GM12878 (cell line): ENCODE results near the gene CERK. TPM values are rescaled to one million over a fixed set of nuclear protein-coding genes. Genes with fewer than 3 reads are reported as not detected.

ENCODE experiments used
- ATAC-seq: fragments of 200-7000 bp; cut with Tn5 transposase; 3 replicates; pipeline ENCODE4 v1.9.1; 2020; ENCODE audit warnings: mild to moderate bottlenecking, moderate library complexity
- BruUV-seq: library from RNA; stranded (reverse); fragments of 400-500 nt; replicated peaks from 2 replicates; lab custom pipeline; 2021; lab: Mats Ljungman, UMichigan
- CTCF ChIA-PET: fragments of 300-600 bp; sonication (Branson Sonifier 250); formaldehyde crosslinking; extraction: SDS; loops from one replicate; lab custom pipeline; 2021; ENCODE audit warnings: inconsistent platforms; lab: Yijun Ruan, JAX
- POLR2A ChIA-PET: fragments of 350-600 bp; formaldehyde crosslinking; extraction: SDS; loops from one replicate; lab custom pipeline; 2021; ENCODE audit warnings: inconsistent platforms; lab: Charles Lee
- RAD21 ChIA-PET: fragments of 300-600 bp; sonication (Branson Sonifier 250); formaldehyde crosslinking; loops from one replicate; lab custom pipeline; 2023; ENCODE audit warnings: antibody characterized with exemption; ENCODE audit not compliant: unreplicated experiment; lab: Charles Lee
- SMC1A ChIA-PET: fragments of 300-600 bp; sonication (Branson Sonifier 250); formaldehyde crosslinking; loops from one replicate; lab custom pipeline; 2023; ENCODE audit not compliant: unreplicated experiment, uncharacterized antibody; lab: Charles Lee
- DNase-seq: peaks from one replicate; pipeline ENCODE4 v3.0.0-alpha.2; 2011; ENCODE audit warnings: low read depth, low spot score
- FAIRE-seq: peaks from 3 replicates; lab custom pipeline; 2011; peaks lifted over from hg19 to GRCh38; lab: Jason Lieb, UNC
- H2AFZ ChIP-seq: 2 replicates; pipeline ENCODE4 v1.6.0; 2011; ENCODE audit warnings: low read depth, low read length, control low read depth; ENCODE audit not compliant: control insufficient read depth
- H3K27ac ChIP-seq: 2 replicates; pipeline ENCODE4 v1.5.1; 2011; ENCODE audit warnings: control low read depth; ENCODE audit not compliant: control insufficient read depth, insufficient read depth
- H3K27me3 ChIP-seq, 2 experiments: replicated peaks in 1 of 2; 2 replicates each; pipeline versions ENCODE4 v1.6.0 to v1.6.1; 2011; ENCODE audit warnings: low read length in 1 of 2; ENCODE audit not compliant: control insufficient read depth in 2 of 2, insufficient read depth in 2 of 2
- H3K36me3 ChIP-seq, 2 experiments: 2 replicates each; pipeline ENCODE4 v1.5.1; 2011; ENCODE audit warnings: low read length in 1 of 2; ENCODE audit not compliant: control insufficient read depth in 2 of 2, insufficient read depth in 2 of 2
- H3K4me1 ChIP-seq: 2 replicates; pipeline ENCODE4 v1.6.1; 2011; ENCODE audit warnings: mild to moderate bottlenecking, low read length, moderate library complexity, mixed read lengths; ENCODE audit not compliant: control insufficient read depth, insufficient read depth
- H3K4me2 ChIP-seq: 2 replicates; pipeline ENCODE4 v1.6.0; 2011; ENCODE audit warnings: control low read depth; ENCODE audit not compliant: control insufficient read depth, insufficient read depth
- H3K4me3 ChIP-seq: fragments of 200-600 bp; sonication (generic); 2 replicates; pipeline ENCODE4 v1.5.1; 2016
- H3K79me2 ChIP-seq: 2 replicates; pipeline ENCODE4 v1.6.0; 2011; ENCODE audit warnings: low read length; ENCODE audit not compliant: control insufficient read depth, insufficient read depth
- H3K9ac ChIP-seq: 2 replicates; pipeline ENCODE4 v1.8.0; 2011; ENCODE audit warnings: low read length, control low read depth, mixed read lengths; ENCODE audit not compliant: control insufficient read depth, insufficient read depth
- H3K9me3 ChIP-seq: replicated peaks from 3 replicates; pipeline ENCODE4 v1.5.1; 2011; ENCODE audit warnings: mild to moderate bottlenecking, low read length; ENCODE audit not compliant: control insufficient read depth, insufficient read depth
- H4K20me1 ChIP-seq: 2 replicates; pipeline ENCODE4 v1.6.0; 2011; ENCODE audit not compliant: control insufficient read depth, insufficient read depth
- BCL11A ChIP-seq: IDR thresholded peaks from 2 replicates; pipeline ENCODE4 v1.6.1; 2011; ENCODE audit warnings: low read depth, low read length
- CBX5 ChIP-seq: sonication (generic); IDR thresholded peaks from 2 replicates; pipeline ENCODE4 v1.6.1; 2016; ENCODE audit warnings: low read depth, moderate library complexity, mild to moderate bottlenecking, inconsistent platforms
- CEBPZ ChIP-seq: fragments of 150-350 bp; IDR thresholded peaks from 2 replicates; pipeline ENCODE4 v1.6.1; 2016; ENCODE audit warnings: low read depth, low read length
- CHD1 ChIP-seq: IDR thresholded peaks from 2 replicates; pipeline ENCODE4 v1.6.1; 2012; ENCODE audit warnings: low read depth, low read length, improper control_type of control experiment
- EP300 ChIP-seq, 2 experiments: fragments of 150-350 bp in 1 of 2; IDR thresholded peaks; 2 replicates each; pipeline ENCODE4 v1.6.1; 2011 to 2012; ENCODE audit warnings: low read depth in 2 of 2, low read length in 2 of 2, borderline replicate concordance in 1 of 2, improper control_type of control experiment in 1 of 2, inconsistent platforms in 1 of 2; ENCODE audit not compliant: control insufficient read depth in 1 of 2
- MTA3 ChIP-seq: IDR thresholded peaks from 2 replicates; pipeline ENCODE4 v1.6.1; 2012; ENCODE audit warnings: low read length, inconsistent platforms, borderline replicate concordance
- NR2C1 ChIP-seq: fragments of 450-650 bp; IDR thresholded peaks from 2 replicates; pipeline ENCODE4 v1.6.1; 2017; ENCODE audit warnings: antibody characterized with exemption, mild to moderate bottlenecking, moderate library complexity
- POU2F2 ChIP-seq: IDR thresholded peaks from 3 replicates; pipeline ENCODE4 v1.6.1; 2011; ENCODE audit warnings: low read depth, mild to moderate bottlenecking, low read length, borderline replicate concordance
- PRDM15 ChIP-seq: fragments of 450-650 bp; formaldehyde crosslinking; IDR thresholded peaks from 2 replicates; pipeline ENCODE4 v1.4.0; 2020; ENCODE audit warnings: mild to moderate bottlenecking, moderate library complexity
- SUPT20H ChIP-seq: IDR thresholded peaks from 2 replicates; pipeline ENCODE4 v1.6.1; 2011; ENCODE audit warnings: low read depth, mild to moderate bottlenecking, low read length, moderate library complexity, borderline replicate concordance; ENCODE audit not compliant: control insufficient read depth
- TAF1 ChIP-seq: IDR thresholded peaks from 2 replicates; pipeline ENCODE4 v1.6.1; 2011; ENCODE audit warnings: mild to moderate bottlenecking, low read depth, low read length, borderline replicate concordance
- TCF7 ChIP-seq: IDR thresholded peaks from 2 replicates; pipeline ENCODE4 v1.6.1; 2014; ENCODE audit warnings: antibody characterized with exemption, borderline replicate concordance
- WRNIP1 ChIP-seq: IDR thresholded peaks from 2 replicates; pipeline ENCODE4 v1.6.1; 2011; ENCODE audit warnings: low read depth, low read length, improper control_type of control experiment, borderline replicate concordance
- YBX1 ChIP-seq: fragments of 450-650 bp; IDR thresholded peaks from 2 replicates; pipeline ENCODE4 v1.6.1; 2016; ENCODE audit warnings: antibody characterized with exemption
- ZNF384 ChIP-seq: IDR thresholded peaks from 2 replicates; pipeline ENCODE4 v1.6.1; 2012; ENCODE audit warnings: low read depth, mild to moderate bottlenecking, low read length, improper control_type of control experiment, borderline replicate concordance
- ZNF622 ChIP-seq: fragments of 450-650 bp; IDR thresholded peaks from 2 replicates; pipeline ENCODE4 v1.6.1; 2017; ENCODE audit warnings: mild to moderate bottlenecking, inconsistent platforms
- WGBS: methylation state at CpG from one replicate; pipeline ENCODE4 v1.1.6; 2016; ENCODE audit warnings: low lambda C conversion rate; ENCODE audit not compliant: insufficient replicate concordance, insufficient coverage; ENCODE audit errors: missing lambda C conversion rate; 5-methylcytosine and 5-hydroxymethylcytosine counted together
- in situ Hi-C: fragments of 300-500 bp; cut with MboI; formaldehyde crosslinking; loops from 9 replicates; pipeline ENCODE4 v1.14.3; 2018; ENCODE audit warnings: mixed read lengths
- intact Hi-C: fragments of 100-400 bp; cut with micrococcal nuclease; formaldehyde crosslinking; loops from one replicate; pipeline ENCODE4 v1.14.2; 2022; ENCODE audit not compliant: unreplicated experiment
- polyA plus RNA-seq, 11 experiments: library from polyadenylated mRNA; depleted of rRNA in 4 of 11; unstranded in 6 of 11; stranded (reverse) in 5 of 11; fragments of >200 nt; fragmentation: Nextera tagmentation in 4 of 11; fragmentation: Illumina TruSeq in 1 of 11; extraction: Ambion mirVana in 4 of 11; extraction: Trizol in 1 of 11; gene quantifications; 1 replicate in 1 of 11; 2 replicates in 10 of 11; pipeline versions ENCODE4 v1.2.1 to v1.2.3, GENCODE V29; 2011 to 2016; ENCODE audit warnings: inconsistent platforms in 2 of 11, missing spikeins in 2 of 11, low read depth in 1 of 11
- total RNA-seq, 4 experiments: library from RNA; depleted of rRNA in 3 of 4; stranded (reverse); fragments of >200 nt in 3 of 4; fragmentation: Illumina TruSeq in 1 of 4; extraction: Trizol in 1 of 4; gene quantifications; 2 replicates each; pipeline versions ENCODE4 v1.2.1 to v1.2.3, GENCODE V29; 2013 to 2021
- TF ChIP-seq, protein P1 (sequence below): IDR thresholded peaks from 2 replicates; pipeline ENCODE4 v1.6.1; 2012; ENCODE audit warnings: low read depth, low read length, improper control_type of control experiment

The CERK gene
- total and polyA plus RNA-seq, 10 of the 15 experiments (the other 5 are each of a cell fraction or from before 2014, with no cell fraction given) = 4.0 to 41.1 (median 30.2) TPM

GRCh38 chr22:46707827-46708570 is 30.1 kb downstream of the CERK start:
- DNase-seq (no peak), ATAC-seq (no peak), FAIRE-seq (no peak)
- ChIA-PET CTCF (no interaction called here), POLR2A (no interaction called here), RAD21 (no interaction called here), SMC1A (no interaction called here)
- Histone ChIP-seq H3K4me3 (no peak overlapping the region), H3K4me1 (no peaks in the 10 kb centered on the region), H3K9ac (no peak overlapping the region), H3K27me3 (no peaks in the 10 kb centered on the region), H3K9me3 (no peaks in the 10 kb centered on the region), H3K79me2 (no peaks in the 10 kb centered on the region), H2AFZ (no peak overlapping the region), H4K20me1 (no peaks in the 10 kb centered on the region), H3K27ac (no peak overlapping the region), H3K4me2 (no peak overlapping the region), H3K36me3 (peaks cover 22 to 28% of the 10 kb centered on the region in 2 experiments)
- intact Hi-C loops = no loop called here
- BruUV-seq = no TSS peak
- WGBS = 94% methylated on average over 32 of the region's 32 CpGs
- in situ Hi-C loops = no loop called here
- TF ChIP-seq, protein P1, sequence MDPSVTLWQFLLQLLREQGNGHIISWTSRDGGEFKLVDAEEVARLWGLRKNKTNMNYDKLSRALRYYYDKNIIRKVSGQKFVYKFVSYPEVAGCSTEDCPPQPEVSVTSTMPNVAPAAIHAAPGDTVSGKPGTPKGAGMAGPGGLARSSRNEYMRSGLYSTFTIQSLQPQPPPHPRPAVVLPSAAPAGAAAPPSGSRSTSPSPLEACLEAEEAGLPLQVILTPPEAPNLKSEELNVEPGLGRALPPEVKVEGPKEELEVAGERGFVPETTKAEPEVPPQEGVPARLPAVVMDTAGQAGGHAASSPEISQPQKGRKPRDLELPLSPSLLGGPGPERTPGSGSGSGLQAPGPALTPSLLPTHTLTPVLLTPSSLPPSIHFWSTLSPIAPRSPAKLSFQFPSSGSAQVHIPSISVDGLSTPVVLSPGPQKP = no peak
- TF ChIP-seq CEBPZ = no peak
- TF ChIP-seq ZNF622 = no peak
- no peak for TF ChIP-seq NR2C1
- TF ChIP-seq TCF7 = no peak
- TF ChIP-seq ZNF384 = no peak
- TF ChIP-seq CHD1 = no peak
- TF ChIP-seq PRDM15 (CRISPR knock-in tag) = no peak
- no peak for TF ChIP-seq BCL11A
- TF ChIP-seq EP300 (IDR thresholded peaks at IDR 0.05; ENCODE audit: borderline replicate concordance in 1 of 2, control insufficient read depth in 1 of 2, low read depth in 2 of 2, low read length in 2 of 2) = no peak
- TF ChIP-seq TAF1 = no peak
- no peak for TF ChIP-seq YBX1
- TF ChIP-seq MTA3 = no peak
- TF ChIP-seq CBX5 = no peak
- no peak for TF ChIP-seq WRNIP1
- TF ChIP-seq POU2F2 = no peak
- TF ChIP-seq SUPT20H = no peak
